ENCODE results near the gene FLNB. TPM values are rescaled to one million over a fixed set of nuclear protein-coding genes. Genes with fewer than 3 reads are reported as not detected.

FLNB gene
- total and polyA plus RNA-seq, 2 experiments from 2014 or later = 69.4 to 172 TPM

DNA sequence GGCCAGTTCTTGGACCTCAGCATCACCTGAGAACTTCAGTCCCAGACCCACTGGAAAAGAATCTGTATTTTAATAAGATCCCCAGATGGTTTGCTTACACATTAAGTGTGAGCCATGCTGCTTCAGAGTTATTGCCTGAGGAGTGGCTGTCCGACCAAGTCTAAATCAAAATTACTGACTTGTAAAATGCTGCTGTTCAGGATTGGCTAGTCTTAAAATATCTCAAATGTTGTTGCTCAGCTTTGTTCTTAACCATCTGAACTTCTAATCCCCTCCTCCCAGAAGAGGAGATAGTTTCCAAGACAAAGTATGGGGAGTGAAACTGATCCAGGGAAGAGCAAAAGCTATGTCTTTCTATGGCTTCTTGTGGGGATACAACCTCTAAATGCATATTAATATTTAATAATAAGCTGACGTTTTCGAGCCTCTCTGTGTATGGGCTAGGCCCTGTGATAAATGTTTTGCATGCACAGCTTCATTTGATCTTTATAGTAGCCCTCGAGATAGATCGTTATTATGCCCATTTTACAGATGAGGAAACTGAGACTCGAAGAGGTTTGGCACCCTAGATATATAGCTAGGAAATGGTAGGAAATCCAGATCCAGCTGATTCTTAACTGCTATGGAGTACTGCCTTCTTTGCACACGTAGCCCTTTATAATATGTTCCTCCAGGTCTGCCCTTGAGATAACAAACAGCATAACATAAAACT lies 150.4 kb downstream of the FLNB start:
- no peak overlapping the region for H2AFZ ChIP-seq
- H4K20me1 ChIP-seq (ENCODE audit: insufficient read depth, poor library complexity, severe bottlenecking) = no peaks in the 10 kb centered on the region
- no peaks in the 10 kb centered on the region for H3K9me2 ChIP-seq (replicated peaks; ENCODE audit: insufficient read depth)
- no peaks in the 10 kb centered on the region for H3K79me2 ChIP-seq
- no peak for DNase-seq (ENCODE audit: low spot score)
- H3K27ac ChIP-seq = peak overlapping the region; percentile 74
- no peak for TF ChIP-seq EZH2phosphoT487 (IDR thresholded peaks at IDR 0.05; ENCODE audit: low read depth, severe bottlenecking, unreplicated experiment)
- TF ChIP-seq, protein P1, sequence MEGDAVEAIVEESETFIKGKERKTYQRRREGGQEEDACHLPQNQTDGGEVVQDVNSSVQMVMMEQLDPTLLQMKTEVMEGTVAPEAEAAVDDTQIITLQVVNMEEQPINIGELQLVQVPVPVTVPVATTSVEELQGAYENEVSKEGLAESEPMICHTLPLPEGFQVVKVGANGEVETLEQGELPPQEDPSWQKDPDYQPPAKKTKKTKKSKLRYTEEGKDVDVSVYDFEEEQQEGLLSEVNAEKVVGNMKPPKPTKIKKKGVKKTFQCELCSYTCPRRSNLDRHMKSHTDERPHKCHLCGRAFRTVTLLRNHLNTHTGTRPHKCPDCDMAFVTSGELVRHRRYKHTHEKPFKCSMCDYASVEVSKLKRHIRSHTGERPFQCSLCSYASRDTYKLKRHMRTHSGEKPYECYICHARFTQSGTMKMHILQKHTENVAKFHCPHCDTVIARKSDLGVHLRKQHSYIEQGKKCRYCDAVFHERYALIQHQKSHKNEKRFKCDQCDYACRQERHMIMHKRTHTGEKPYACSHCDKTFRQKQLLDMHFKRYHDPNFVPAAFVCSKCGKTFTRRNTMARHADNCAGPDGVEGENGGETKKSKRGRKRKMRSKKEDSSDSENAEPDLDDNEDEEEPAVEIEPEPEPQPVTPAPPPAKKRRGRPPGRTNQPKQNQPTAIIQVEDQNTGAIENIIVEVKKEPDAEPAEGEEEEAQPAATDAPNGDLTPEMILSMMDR (IDR thresholded peaks at IDR 0.05; ENCODE audit: poor library complexity) = no peak
- TF ChIP-seq EZH2 (IDR thresholded peaks at IDR 0.05; ENCODE audit: borderline replicate concordance) = no peak
- peak overlapping the region; percentile 32 for H3K4me2 ChIP-seq
- peaks cover 8% of the 10 kb centered on the region for H3K36me3 ChIP-seq (replicated peaks; ENCODE audit: insufficient read depth, low read depth)
- peaks cover 16% of the 10 kb centered on the region for H3K4me1 ChIP-seq (ENCODE audit: insufficient read depth)
- H3K4me3 ChIP-seq = no peak overlapping the region
- 89% methylated on average over 7 of the region's 7 CpGs for WGBS (ENCODE audit: low lambda C conversion rate, missing lambda C conversion rate)
- H3K27me3 ChIP-seq = no peaks in the 10 kb centered on the region
- no peaks in the 10 kb centered on the region for H3K9me3 ChIP-seq (ENCODE audit: low read depth)

GRCh38 chr3:58160399-58160798 lies 152.2 kb downstream of the FLNB start:
- no peak for TF ChIP-seq EZH2phosphoT487 (IDR thresholded peaks at IDR 0.05; ENCODE audit: low read depth, severe bottlenecking, unreplicated experiment)
- TF ChIP-seq, protein P1 (IDR thresholded peaks at IDR 0.05; ENCODE audit: poor library complexity) = no peak
- TF ChIP-seq EZH2 (IDR thresholded peaks at IDR 0.05; ENCODE audit: borderline replicate concordance) = no peak
- Histone ChIP-seq H3K4me3 (no peak overlapping the region), H3K27me3 (no peaks in the 10 kb centered on the region), H3K36me3 (replicated peaks; ENCODE audit: insufficient read depth, low read depth) (peaks cover 8% of the 10 kb centered on the region), H3K79me2 (no peaks in the 10 kb centered on the region), H3K27ac (no peak overlapping the region), H4K20me1 (ENCODE audit: insufficient read depth, poor library complexity, severe bottlenecking) (no peaks in the 10 kb centered on the region), H3K4me1 (ENCODE audit: insufficient read depth) (peaks cover 30% of the 10 kb centered on the region), H2AFZ (no peak overlapping the region), H3K9me2 (replicated peaks; ENCODE audit: insufficient read depth) (no peaks in the 10 kb centered on the region), H3K9me3 (ENCODE audit: low read depth) (no peaks in the 10 kb centered on the region), H3K4me2 (no peak overlapping the region)
- DNase-seq (ENCODE audit: low spot score) = no peak
- whole genome bisulfite sequencing (ENCODE audit: low lambda C conversion rate, missing lambda C conversion rate) = 96% methylated on average over 1 of the region's 1 CpG

DNA sequence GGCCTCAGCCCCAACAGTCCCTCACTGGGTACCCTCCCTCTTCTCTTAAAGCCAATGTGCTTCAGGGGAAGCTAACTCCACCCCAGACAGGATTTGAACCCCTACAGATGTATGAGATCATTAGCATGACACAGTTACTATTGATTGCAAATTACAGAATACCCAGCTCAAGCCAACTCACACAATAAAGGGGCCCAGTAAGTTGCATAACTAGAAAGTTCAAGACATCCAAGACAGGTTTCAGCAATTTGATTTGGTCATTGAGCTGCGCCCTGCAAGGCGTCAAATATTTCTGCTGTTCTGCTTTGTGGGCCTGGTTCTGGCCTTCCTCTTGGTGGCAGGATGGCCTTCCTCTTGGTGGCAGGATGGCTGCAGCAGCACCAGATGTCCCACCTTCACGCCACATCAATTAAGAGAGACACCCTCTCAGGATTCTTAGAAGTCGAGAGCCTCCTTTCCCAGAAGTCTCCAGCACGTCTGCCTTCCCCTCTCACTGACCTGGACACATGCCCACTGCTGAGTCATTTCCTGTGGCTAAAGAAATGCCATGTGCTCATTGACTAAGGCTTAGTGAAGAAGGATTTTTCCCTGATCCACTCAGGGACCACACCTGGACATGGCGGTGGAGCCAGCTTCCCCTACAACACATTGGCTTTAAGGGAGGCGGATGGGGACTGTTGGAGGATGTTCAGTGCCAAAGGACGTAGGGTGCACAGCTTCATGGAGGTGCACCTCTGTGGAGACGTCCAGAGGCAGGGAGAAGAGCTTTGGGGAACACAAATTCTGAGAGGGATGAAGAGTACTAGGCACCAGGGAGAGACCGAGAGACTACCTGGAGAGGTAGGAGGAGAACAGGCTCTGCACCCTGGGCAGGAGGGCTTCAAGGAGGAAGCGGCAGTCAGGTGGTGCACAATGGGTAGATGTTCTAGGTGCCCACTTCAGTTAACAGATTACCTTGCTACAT lies 153.5 kb downstream of the FLNB start:
- peak; percentile 50 for DNase-seq (ENCODE audit: low spot score)
- Histone ChIP-seq H3K36me3 (replicated peaks; ENCODE audit: insufficient read depth, low read depth) (peaks cover 8% of the 10 kb centered on the region), H3K4me2 (no peak overlapping the region), H3K27ac (no peak overlapping the region), H4K20me1 (ENCODE audit: insufficient read depth, poor library complexity, severe bottlenecking) (no peaks in the 10 kb centered on the region), H2AFZ (no peak overlapping the region), H3K9me3 (ENCODE audit: low read depth) (no peaks in the 10 kb centered on the region), H3K4me3 (no peak overlapping the region), H3K4me1 (ENCODE audit: insufficient read depth) (peaks cover 30% of the 10 kb centered on the region), H3K27me3 (no peaks in the 10 kb centered on the region), H3K79me2 (no peaks in the 10 kb centered on the region), H3K9me2 (replicated peaks; ENCODE audit: insufficient read depth) (no peaks in the 10 kb centered on the region)
- TF ChIP-seq EZH2phosphoT487 (IDR thresholded peaks at IDR 0.05; ENCODE audit: low read depth, severe bottlenecking, unreplicated experiment) (no peak), EZH2 (IDR thresholded peaks at IDR 0.05; ENCODE audit: borderline replicate concordance) (no peak)
- TF ChIP-seq, protein P1 (IDR thresholded peaks at IDR 0.05; ENCODE audit: poor library complexity) = no peak
- 88% methylated on average over 11 of the region's 11 CpGs for WGBS (ENCODE audit: low lambda C conversion rate, missing lambda C conversion rate)

All from hepatocyte (in vitro differentiated cells).